Chondrocyte (in vitro differentiated cells): ENCODE results near the gene DNAJB1. TPM values are rescaled to one million over a fixed set of nuclear protein-coding genes. Genes with fewer than 3 reads are reported as not detected.

Experiments used
- DNase-seq: peaks from one replicate; pipeline ENCODE4 v3.0.0; 2021; ENCODE audit warnings: mixed read lengths, low spot score
- H3K27ac Mint-ChIP-seq: one replicate; pipeline ENCODE4 v1.8.0; 2021; ENCODE audit warnings: mild to moderate bottlenecking, moderate library complexity, mixed read lengths; ENCODE audit not compliant: unreplicated experiment
- H3K27me3 Mint-ChIP-seq: 2 replicates; pipeline ENCODE4 v1.8.0; 2021; ENCODE audit warnings: low read depth, mixed read lengths
- H3K36me3 Mint-ChIP-seq: 2 replicates; pipeline ENCODE4 v1.8.0; 2021; ENCODE audit warnings: low read depth, mixed read lengths
- H3K4me1 Mint-ChIP-seq: 2 replicates; pipeline ENCODE4 v1.8.0; 2021; ENCODE audit warnings: low read depth, mild to moderate bottlenecking, mixed read lengths
- H3K4me3 Mint-ChIP-seq: one replicate; pipeline ENCODE4 v1.8.0; 2021; ENCODE audit warnings: mild to moderate bottlenecking, moderate library complexity, mixed read lengths; ENCODE audit not compliant: unreplicated experiment
- H3K9me3 Mint-ChIP-seq: 2 replicates; pipeline ENCODE4 v1.8.0; 2021; ENCODE audit warnings: low read depth, mixed read lengths
- CTCF ChIP-seq: fragments of 200-600 bp; sonication (generic); IDR thresholded peaks from 2 replicates; pipeline ENCODE4 v1.5.0; 2021; ENCODE audit warnings: antibody characterized with exemption, mild to moderate bottlenecking, moderate library complexity
- total RNA-seq: library from RNA; stranded (reverse); gene quantifications from 3 replicates; pipeline ENCODE4 v1.2.1, GENCODE V29; 2021

The DNAJB1 gene
- total RNA-seq, 1 donor from 2014 or later: 85.1 TPM

- no peak for DNase-seq
- Mint-ChIP-seq H3K27me3 (no peaks in the 10 kb centered on the region), H3K27ac (no peak overlapping the region), H3K4me3 (peak overlapping the region; percentile 90), H3K9me3 (no peaks in the 10 kb centered on the region), H3K36me3 (peaks cover 22% of the 10 kb centered on the region), H3K4me1 (peaks cover 42% of the 10 kb centered on the region)
- TF ChIP-seq CTCF: no peak
Measured at GRCh38 chr19:14515501-14516047, 2.6 kb downstream of the DNAJB1 start.

GRCh38 chr19:14514215-14514863 is 3.9 kb downstream of the DNAJB1 start:
- Mint-ChIP-seq H3K27me3 (no peaks in the 10 kb centered on the region), H3K36me3 (peaks cover 22% of the 10 kb centered on the region), H3K4me1 (peaks cover 47% of the 10 kb centered on the region), H3K27ac (peak overlapping the region; percentile 1), H3K9me3 (no peaks in the 10 kb centered on the region), H3K4me3 (no peak overlapping the region)
- DNase-seq: no peak
- no peak for TF ChIP-seq CTCF

DNA sequence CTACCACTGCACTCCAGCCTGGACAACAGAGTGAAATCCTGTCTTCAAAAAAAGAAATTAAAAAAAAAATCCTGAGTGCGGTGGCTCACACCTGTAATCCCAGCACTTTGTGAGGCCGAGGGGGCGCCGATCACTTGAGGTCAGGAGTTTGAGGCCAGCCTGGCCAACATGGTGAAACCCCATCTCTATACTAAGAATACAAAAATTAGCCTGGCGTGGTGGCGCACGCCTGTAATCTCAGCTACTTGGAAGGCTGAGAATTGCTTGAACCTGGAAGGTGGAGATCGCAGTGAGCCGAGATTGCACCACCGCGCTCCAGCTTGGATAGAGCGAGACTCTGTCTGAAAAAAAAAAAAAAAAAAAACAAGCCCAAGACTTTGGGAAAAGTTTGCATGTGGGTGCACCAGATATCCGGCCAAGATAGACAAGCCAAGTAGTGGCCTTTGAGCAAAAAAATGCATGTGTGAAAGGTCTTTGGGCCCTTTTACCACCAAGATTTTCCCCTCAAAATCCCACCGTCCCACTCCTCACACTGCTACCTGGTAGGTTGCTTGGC is 5.7 kb downstream of the DNAJB1 start:
- TF ChIP-seq CTCF: no peak
- Mint-ChIP-seq H3K4me3 (no peak overlapping the region), H3K27me3 (no peaks in the 10 kb centered on the region), H3K36me3 (peaks cover 22% of the 10 kb centered on the region), H3K9me3 (no peaks in the 10 kb centered on the region), H3K4me1 (peaks cover 50% of the 10 kb centered on the region), H3K27ac (no peak overlapping the region)
- DNase-seq: no peak

DNA sequence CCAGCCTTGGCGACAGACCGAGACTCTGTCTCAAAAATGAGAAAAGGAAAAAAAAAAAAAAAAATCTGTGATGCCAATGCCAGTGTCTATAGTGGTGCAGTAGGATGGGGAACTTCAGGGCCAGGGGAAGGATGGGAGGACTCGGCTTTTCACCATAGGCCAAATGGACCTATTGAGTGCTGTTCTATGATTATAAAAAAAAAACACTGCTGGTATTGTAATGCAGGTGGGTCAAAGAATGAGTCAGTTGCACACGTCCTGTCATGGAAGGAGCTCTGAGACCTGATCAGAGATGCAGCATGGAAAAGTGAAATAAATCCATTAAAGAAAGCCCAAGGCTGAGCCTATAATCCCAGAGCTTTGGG is 7.0 kb downstream of the DNAJB1 start:
- Mint-ChIP-seq H3K9me3 (no peaks in the 10 kb centered on the region), H3K27me3 (no peaks in the 10 kb centered on the region), H3K4me1 (peaks cover 51% of the 10 kb centered on the region), H3K4me3 (peak overlapping the region; percentile 41), H3K27ac (peak overlapping the region; percentile 93), H3K36me3 (peaks cover 16% of the 10 kb centered on the region)
- no peak for TF ChIP-seq CTCF
- no peak for DNase-seq

- H3K36me3 Mint-ChIP-seq: peaks cover 10% of the 10 kb centered on the region
- TF ChIP-seq CTCF: no peak
- H3K4me3 Mint-ChIP-seq: peak overlapping the region; percentile 41
- H3K27me3 Mint-ChIP-seq: no peaks in the 10 kb centered on the region
- DNase-seq: no peak
- H3K4me1 Mint-ChIP-seq: peaks cover 51% of the 10 kb centered on the region
- H3K9me3 Mint-ChIP-seq: no peaks in the 10 kb centered on the region
- peak overlapping the region; percentile 93 for H3K27ac Mint-ChIP-seq
Measured at GRCh38 chr19:14510311-14511228, 7.6 kb downstream of the DNAJB1 start.
